ENCODE results near the gene PRKAR2B. TPM values are rescaled to one million over a fixed set of nuclear protein-coding genes. Genes with fewer than 3 reads are reported as not detected.
A peak's percentile ranks its signal among the peaks of the same experiment; 100 is the strongest.

Gene PRKAR2B
- total and polyA plus RNA-seq, 4 donors: 0.88 to 41.8 (median 1.6) TPM

- TF ChIP-seq NR2F2 (IDR thresholded peaks at IDR 0.05): no peak
- TF ChIP-seq, protein P1, sequence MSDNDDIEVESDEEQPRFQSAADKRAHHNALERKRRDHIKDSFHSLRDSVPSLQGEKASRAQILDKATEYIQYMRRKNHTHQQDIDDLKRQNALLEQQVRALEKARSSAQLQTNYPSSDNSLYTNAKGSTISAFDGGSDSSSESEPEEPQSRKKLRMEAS (IDR thresholded peaks at IDR 0.05): no peak
- Histone ChIP-seq H3K4me1 (ENCODE audit: control insufficient read depth in 4 of 4, insufficient read depth in 4 of 4, low read length in 3 of 4) (peaks cover 4 to 16% (median 9%) of the 10 kb centered on the region in 4 donors), H3K4me3 (ENCODE audit: low read depth in 1 of 3, low read length in 3 of 3) (peak overlapping the region; percentile 26 to 89 (median 45)), H3K9me3 (ENCODE audit: control insufficient read depth in 4 of 4, low read length in 3 of 4) (no peaks in the 10 kb centered on the region), H3K36me3 (ENCODE audit: control insufficient read depth in 4 of 4, insufficient read depth in 3 of 4, low read depth in 1 of 4, low read length in 3 of 4) (no peaks in the 10 kb centered on the region), H3K27me3 (ENCODE audit: control insufficient read depth in 4 of 4, insufficient read depth in 4 of 4, low read length in 3 of 4) (no peaks in the 10 kb centered on the region), H3K27ac (ENCODE audit: low read depth in 1 of 2, low read length in 2 of 2) (peak overlapping the region; percentile 1 to 32), H3K9ac (ENCODE audit: low read depth in 1 of 2, low read length in 2 of 2) (peak overlapping the region in 1 of 2 donors; percentile 49)
- no peak for DNase-seq (ENCODE audit: low spot score)
- WGBS: 49% methylated on average over 6 of the region's 6 CpGs
These were observed 571 bp upstream of the PRKAR2B start for GRCh38 chr7:107043921-107044346.

DNA sequence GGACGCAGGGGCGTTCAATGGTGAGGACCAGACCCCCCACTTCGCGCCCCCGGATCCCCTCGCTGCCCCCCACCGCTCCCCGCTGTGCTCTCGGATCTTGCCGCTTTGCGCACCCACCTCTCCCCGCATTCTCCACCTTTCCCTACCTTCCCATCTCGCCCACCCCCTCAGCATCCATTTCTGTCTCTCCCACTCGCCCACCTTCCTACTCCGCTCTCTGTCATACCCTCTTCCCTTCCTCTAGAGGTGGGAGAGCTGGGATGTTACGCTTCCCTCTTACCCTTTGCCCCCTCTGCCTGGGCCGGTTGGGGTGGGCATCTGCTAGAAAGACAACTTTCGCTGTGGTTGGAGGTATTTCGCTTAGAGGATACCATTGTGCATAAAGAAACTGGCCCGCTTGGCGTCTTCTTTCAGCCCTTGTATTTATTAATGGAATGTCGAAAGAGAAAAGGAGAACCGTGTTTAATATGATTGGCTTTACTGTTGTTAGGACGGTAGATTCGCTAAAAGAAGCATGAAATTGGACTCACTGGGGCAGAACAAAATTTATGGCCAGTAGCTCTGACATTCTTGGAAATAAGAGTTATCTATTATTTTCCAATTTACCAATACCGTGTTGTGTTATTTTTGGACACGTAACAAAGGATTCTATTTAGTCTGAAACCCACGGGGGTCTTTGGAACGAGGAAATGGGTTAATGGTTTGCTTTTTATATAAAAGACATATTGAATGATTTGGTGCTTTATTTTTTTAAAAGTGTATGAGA is 873 bp downstream of the PRKAR2B start:
- TF ChIP-seq, protein P2, sequence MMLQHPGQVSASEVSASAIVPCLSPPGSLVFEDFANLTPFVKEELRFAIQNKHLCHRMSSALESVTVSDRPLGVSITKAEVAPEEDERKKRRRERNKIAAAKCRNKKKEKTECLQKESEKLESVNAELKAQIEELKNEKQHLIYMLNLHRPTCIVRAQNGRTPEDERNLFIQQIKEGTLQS (IDR thresholded peaks at IDR 0.05): no peak
- TF ChIP-seq FOXA2 (IDR thresholded peaks at IDR 0.05): no peak
- TF ChIP-seq, protein P1 (IDR thresholded peaks at IDR 0.05): no peak
- no peak for TF ChIP-seq FOXA1 (IDR thresholded peaks at IDR 0.05)
- TF ChIP-seq HNF4G (IDR thresholded peaks at IDR 0.05): no peak
- TF ChIP-seq RXRA (IDR thresholded peaks at IDR 0.05): no peak
- TF ChIP-seq SP1 (IDR thresholded peaks at IDR 0.05): no peak
- TF ChIP-seq, protein P3, sequence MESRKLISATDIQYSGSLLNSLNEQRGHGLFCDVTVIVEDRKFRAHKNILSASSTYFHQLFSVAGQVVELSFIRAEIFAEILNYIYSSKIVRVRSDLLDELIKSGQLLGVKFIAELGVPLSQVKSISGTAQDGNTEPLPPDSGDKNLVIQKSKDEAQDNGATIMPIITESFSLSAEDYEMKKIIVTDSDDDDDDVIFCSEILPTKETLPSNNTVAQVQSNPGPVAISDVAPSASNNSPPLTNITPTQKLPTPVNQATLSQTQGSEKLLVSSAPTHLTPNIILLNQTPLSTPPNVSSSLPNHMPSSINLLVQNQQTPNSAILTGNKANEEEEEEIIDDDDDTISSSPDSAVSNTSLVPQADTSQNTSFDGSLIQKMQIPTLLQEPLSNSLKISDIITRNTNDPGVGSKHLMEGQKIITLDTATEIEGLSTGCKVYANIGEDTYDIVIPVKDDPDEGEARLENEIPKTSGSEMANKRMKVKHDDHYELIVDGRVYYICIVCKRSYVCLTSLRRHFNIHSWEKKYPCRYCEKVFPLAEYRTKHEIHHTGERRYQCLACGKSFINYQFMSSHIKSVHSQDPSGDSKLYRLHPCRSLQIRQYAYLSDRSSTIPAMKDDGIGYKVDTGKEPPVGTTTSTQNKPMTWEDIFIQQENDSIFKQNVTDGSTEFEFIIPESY (IDR thresholded peaks at IDR 0.05): no peak
- TF ChIP-seq, protein P4, sequence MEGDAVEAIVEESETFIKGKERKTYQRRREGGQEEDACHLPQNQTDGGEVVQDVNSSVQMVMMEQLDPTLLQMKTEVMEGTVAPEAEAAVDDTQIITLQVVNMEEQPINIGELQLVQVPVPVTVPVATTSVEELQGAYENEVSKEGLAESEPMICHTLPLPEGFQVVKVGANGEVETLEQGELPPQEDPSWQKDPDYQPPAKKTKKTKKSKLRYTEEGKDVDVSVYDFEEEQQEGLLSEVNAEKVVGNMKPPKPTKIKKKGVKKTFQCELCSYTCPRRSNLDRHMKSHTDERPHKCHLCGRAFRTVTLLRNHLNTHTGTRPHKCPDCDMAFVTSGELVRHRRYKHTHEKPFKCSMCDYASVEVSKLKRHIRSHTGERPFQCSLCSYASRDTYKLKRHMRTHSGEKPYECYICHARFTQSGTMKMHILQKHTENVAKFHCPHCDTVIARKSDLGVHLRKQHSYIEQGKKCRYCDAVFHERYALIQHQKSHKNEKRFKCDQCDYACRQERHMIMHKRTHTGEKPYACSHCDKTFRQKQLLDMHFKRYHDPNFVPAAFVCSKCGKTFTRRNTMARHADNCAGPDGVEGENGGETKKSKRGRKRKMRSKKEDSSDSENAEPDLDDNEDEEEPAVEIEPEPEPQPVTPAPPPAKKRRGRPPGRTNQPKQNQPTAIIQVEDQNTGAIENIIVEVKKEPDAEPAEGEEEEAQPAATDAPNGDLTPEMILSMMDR (IDR thresholded peaks at IDR 0.05; ENCODE audit: low read depth, low read length, missing input control): no peak
- TF ChIP-seq HNF4A (conservative IDR thresholded peaks at IDR 0.05): no peak
- TF ChIP-seq EGR1 (IDR thresholded peaks at IDR 0.05; ENCODE audit: low read depth in 2 of 2): no peak
- TF ChIP-seq, protein P5, sequence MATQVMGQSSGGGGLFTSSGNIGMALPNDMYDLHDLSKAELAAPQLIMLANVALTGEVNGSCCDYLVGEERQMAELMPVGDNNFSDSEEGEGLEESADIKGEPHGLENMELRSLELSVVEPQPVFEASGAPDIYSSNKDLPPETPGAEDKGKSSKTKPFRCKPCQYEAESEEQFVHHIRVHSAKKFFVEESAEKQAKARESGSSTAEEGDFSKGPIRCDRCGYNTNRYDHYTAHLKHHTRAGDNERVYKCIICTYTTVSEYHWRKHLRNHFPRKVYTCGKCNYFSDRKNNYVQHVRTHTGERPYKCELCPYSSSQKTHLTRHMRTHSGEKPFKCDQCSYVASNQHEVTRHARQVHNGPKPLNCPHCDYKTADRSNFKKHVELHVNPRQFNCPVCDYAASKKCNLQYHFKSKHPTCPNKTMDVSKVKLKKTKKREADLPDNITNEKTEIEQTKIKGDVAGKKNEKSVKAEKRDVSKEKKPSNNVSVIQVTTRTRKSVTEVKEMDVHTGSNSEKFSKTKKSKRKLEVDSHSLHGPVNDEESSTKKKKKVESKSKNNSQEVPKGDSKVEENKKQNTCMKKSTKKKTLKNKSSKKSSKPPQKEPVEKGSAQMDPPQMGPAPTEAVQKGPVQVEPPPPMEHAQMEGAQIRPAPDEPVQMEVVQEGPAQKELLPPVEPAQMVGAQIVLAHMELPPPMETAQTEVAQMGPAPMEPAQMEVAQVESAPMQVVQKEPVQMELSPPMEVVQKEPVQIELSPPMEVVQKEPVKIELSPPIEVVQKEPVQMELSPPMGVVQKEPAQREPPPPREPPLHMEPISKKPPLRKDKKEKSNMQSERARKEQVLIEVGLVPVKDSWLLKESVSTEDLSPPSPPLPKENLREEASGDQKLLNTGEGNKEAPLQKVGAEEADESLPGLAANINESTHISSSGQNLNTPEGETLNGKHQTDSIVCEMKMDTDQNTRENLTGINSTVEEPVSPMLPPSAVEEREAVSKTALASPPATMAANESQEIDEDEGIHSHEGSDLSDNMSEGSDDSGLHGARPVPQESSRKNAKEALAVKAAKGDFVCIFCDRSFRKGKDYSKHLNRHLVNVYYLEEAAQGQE (IDR thresholded peaks at IDR 0.05): no peak
- TF ChIP-seq GABPA (IDR thresholded peaks at IDR 0.05 in 1 of 2, conservative IDR thresholded peaks at IDR 0.05 in 1 of 2): no peak
- H3K36me3 ChIP-seq (ENCODE audit: control insufficient read depth in 4 of 4, insufficient read depth in 3 of 4, low read depth in 1 of 4, low read length in 3 of 4): no peaks in the 10 kb centered on the region
- peaks cover 4 to 16% (median 9%) of the 10 kb centered on the region in 4 donors for H3K4me1 ChIP-seq (ENCODE audit: control insufficient read depth in 4 of 4, insufficient read depth in 4 of 4, low read length in 3 of 4)
- peak; percentile 38 for DNase-seq (ENCODE audit: low spot score)
- 7% methylated on average over 29 of the region's 29 CpGs for WGBS
- H3K9ac ChIP-seq (ENCODE audit: low read depth in 1 of 2, low read length in 2 of 2): no peak overlapping the region
- no peaks in the 10 kb centered on the region for H3K9me3 ChIP-seq (ENCODE audit: control insufficient read depth in 4 of 4, low read length in 3 of 4)
- H3K27me3 ChIP-seq (ENCODE audit: control insufficient read depth in 4 of 4, insufficient read depth in 4 of 4, low read length in 3 of 4): no peaks in the 10 kb centered on the region
- H3K27ac ChIP-seq (ENCODE audit: low read depth in 1 of 2, low read length in 2 of 2): no peak overlapping the region
- peak overlapping the region in 2 of 3 donors; percentile 70 to 89 for H3K4me3 ChIP-seq (ENCODE audit: low read depth in 1 of 3, low read length in 3 of 3)
